ENCODE measurements around the gene CNTNAP5. TPM values are rescaled to one million over a fixed set of nuclear protein-coding genes. Genes with fewer than 3 reads are reported as not detected.

CNTNAP5 gene
- total RNA-seq, 1 donor from 2014 or later, result not detected

- no peak overlapping the region for H3K4me3 ChIP-seq (ENCODE audit: low read depth, low read length)
- H3K36me3 ChIP-seq (ENCODE audit: control insufficient read depth, insufficient read depth, low read length), result no peaks in the 10 kb centered on the region
- no peaks in the 10 kb centered on the region for H3K27me3 ChIP-seq (ENCODE audit: control insufficient read depth, insufficient read depth, low read length)
- DNase-seq (ENCODE audit: low read depth), result no peak
- no peak for TF ChIP-seq CTCF (IDR thresholded peaks at IDR 0.05; ENCODE audit: insufficient read depth, low read length, poor library complexity, severe bottlenecking)
Observed at GRCh38 chr2:124797049-124797448, 772.0 kb downstream of the CNTNAP5 start.

DNA sequence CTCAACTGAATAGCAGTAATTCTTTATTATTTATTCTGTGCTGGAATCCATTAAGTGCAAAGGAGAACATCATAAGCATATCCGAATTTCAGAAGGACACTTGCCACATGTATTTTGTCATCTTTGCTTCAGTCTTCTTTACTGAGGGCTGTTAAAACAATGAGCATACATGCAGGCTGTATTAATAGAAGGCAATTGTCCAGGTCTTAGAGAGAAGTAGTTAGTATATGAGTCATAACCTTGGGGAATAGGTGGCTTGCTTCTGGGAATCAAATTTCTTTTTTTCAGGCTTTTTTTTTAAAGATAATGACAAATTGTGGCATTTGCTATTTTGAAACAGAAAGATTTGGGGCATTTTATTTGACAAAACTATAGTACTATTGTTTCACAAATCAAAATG is 773.5 kb downstream of the CNTNAP5 start:
- Histone ChIP-seq H3K4me3 (ENCODE audit: low read depth, low read length) (no peak overlapping the region), H3K27me3 (ENCODE audit: control insufficient read depth, insufficient read depth, low read length) (no peaks in the 10 kb centered on the region), H3K36me3 (ENCODE audit: control insufficient read depth, insufficient read depth, low read length) (no peaks in the 10 kb centered on the region)
- TF ChIP-seq CTCF (IDR thresholded peaks at IDR 0.05; ENCODE audit: insufficient read depth, low read length, poor library complexity, severe bottlenecking), result no peak
- no peak for DNase-seq (ENCODE audit: low read depth)

- H3K36me3 ChIP-seq (ENCODE audit: control insufficient read depth, insufficient read depth, low read length), result no peaks in the 10 kb centered on the region
- H3K27me3 ChIP-seq (ENCODE audit: control insufficient read depth, insufficient read depth, low read length), result no peaks in the 10 kb centered on the region
- DNase-seq (ENCODE audit: low read depth), result no peak
- H3K4me3 ChIP-seq (ENCODE audit: low read depth, low read length), result no peak overlapping the region
- TF ChIP-seq CTCF (IDR thresholded peaks at IDR 0.05; ENCODE audit: insufficient read depth, low read length, poor library complexity, severe bottlenecking), result peak; percentile 66
Observed at GRCh38 chr2:124804014-124804940, 779.2 kb downstream of the CNTNAP5 start.

DNA sequence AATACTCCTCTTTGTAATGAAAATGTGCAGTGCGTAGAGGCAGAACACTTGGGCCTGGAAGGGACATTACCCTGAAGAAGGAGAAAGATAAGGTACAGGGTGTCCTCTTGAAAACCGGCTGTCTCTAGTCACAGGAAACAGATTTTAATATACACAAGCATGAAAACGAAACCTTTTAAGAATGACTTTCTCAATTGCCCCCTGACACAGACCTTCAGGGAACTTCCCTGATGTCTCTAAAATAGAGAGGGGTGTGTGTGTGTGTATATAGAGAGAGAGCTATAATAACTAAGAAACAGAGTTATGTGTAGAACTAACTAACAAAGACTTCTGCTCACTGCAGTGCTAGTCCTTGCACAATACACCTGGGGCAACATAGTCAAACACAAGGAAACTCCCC is 780.0 kb downstream of the CNTNAP5 start:
- Histone ChIP-seq H3K36me3 (ENCODE audit: control insufficient read depth, insufficient read depth, low read length) (no peaks in the 10 kb centered on the region), H3K4me3 (ENCODE audit: low read depth, low read length) (no peak overlapping the region), H3K27me3 (ENCODE audit: control insufficient read depth, insufficient read depth, low read length) (no peaks in the 10 kb centered on the region)
- DNase-seq (ENCODE audit: low read depth), result no peak
- TF ChIP-seq CTCF (IDR thresholded peaks at IDR 0.05; ENCODE audit: insufficient read depth, low read length, poor library complexity, severe bottlenecking), result no peak

GRCh38 chr2:124810132-124810531 is 785.0 kb downstream of the CNTNAP5 start:
- Histone ChIP-seq H3K36me3 (ENCODE audit: control insufficient read depth, insufficient read depth, low read length) (no peaks in the 10 kb centered on the region), H3K27me3 (ENCODE audit: control insufficient read depth, insufficient read depth, low read length) (no peaks in the 10 kb centered on the region), H3K4me3 (ENCODE audit: low read depth, low read length) (no peak overlapping the region)
- no peak for DNase-seq (ENCODE audit: low read depth)
- TF ChIP-seq CTCF (IDR thresholded peaks at IDR 0.05; ENCODE audit: insufficient read depth, low read length, poor library complexity, severe bottlenecking), result no peak

All from kidney epithelial cell (primary cell).